Stimulated activated CD4-positive, alpha-beta T cell treated with anti-CD3 and anti-CD28 coated beads, Interleukin-4, amount 100 ng/mL, for 1 hour (primary cell): ENCODE results near the gene ITGB8.

ENCODE experiments used
- DNase-seq: peaks from one replicate; pipeline ENCODE4 v3.0.0-alpha.2; 2020

The ITGB8 gene

GRCh38 chr7:20435305-20435704 is 104.6 kb downstream of the ITGB8 start:
- DNase-seq: no peak

- no peak for DNase-seq
Measured at GRCh38 chr7:20438248-20438647, 107.5 kb downstream of the ITGB8 start.

GRCh38 chr7:20438694-20439376 is 108.1 kb downstream of the ITGB8 start:
- no peak for DNase-seq

- DNase-seq: no peak
Measured at GRCh38 chr7:20439416-20440185, 108.9 kb downstream of the ITGB8 start.

- no peak for DNase-seq
Measured at GRCh38 chr7:20440472-20441105, 109.9 kb downstream of the ITGB8 start.

- DNase-seq: no peak
Measured at GRCh38 chr7:20441346-20441745, 110.6 kb downstream of the ITGB8 start.

GRCh38 chr7:20441991-20442441 is 111.3 kb downstream of the ITGB8 start:
- no peak for DNase-seq

- no peak for DNase-seq
Measured at GRCh38 chr7:20442951-20443350, 112.3 kb downstream of the ITGB8 start.

GRCh38 chr7:20444030-20444800 is 113.5 kb downstream of the ITGB8 start:
- no peak for DNase-seq

GRCh38 chr7:20447021-20447650 is 116.4 kb downstream of the ITGB8 start:
- no peak for DNase-seq

- no peak for DNase-seq
Measured at GRCh38 chr7:20449176-20449575, 118.5 kb downstream of the ITGB8 start.

- DNase-seq: no peak
Measured at GRCh38 chr7:20450536-20450935, 119.8 kb downstream of the ITGB8 start.

- DNase-seq: no peak
Measured at GRCh38 chr7:20454202-20454601, 123.5 kb downstream of the ITGB8 start.

- no peak for DNase-seq
Measured at GRCh38 chr7:20456701-20457100, 126.0 kb downstream of the ITGB8 start.

GRCh38 chr7:20458521-20458920 is 127.8 kb downstream of the ITGB8 start:
- no peak for DNase-seq

GRCh38 chr7:20459419-20459818 is 128.7 kb downstream of the ITGB8 start:
- DNase-seq: no peak

GRCh38 chr7:20464891-20465290 is 134.2 kb downstream of the ITGB8 start:
- DNase-seq: no peak
